HepG2 (cell line): Measurements from ENCODE around the gene SLC35B2. TPM values are rescaled to one million over a fixed set of nuclear protein-coding genes. Genes with fewer than 3 reads are reported as not detected.

Experiments
- ELF4 ChIP-seq: sonication (generic); formaldehyde crosslinking; IDR thresholded peaks from 2 replicates; pipeline ENCODE4 v1.5.0; 2020; ENCODE audit warnings: missing genetic modification reagents, mild to moderate bottlenecking, moderate library complexity, borderline replicate concordance
- GABPB1 ChIP-seq: IDR thresholded peaks from 2 replicates; pipeline ENCODE4 v1.6.1; 2016; ENCODE audit warnings: mild to moderate bottlenecking, missing genetic modification reagents, moderate library complexity, missing compliant biosample characterization
- IKZF1 ChIP-seq: fragments of 450-650 bp; IDR thresholded peaks from 2 replicates; pipeline ENCODE4 v1.7.1; 2016
- MED8 ChIP-seq: sonication (generic); formaldehyde crosslinking; IDR thresholded peaks from 2 replicates; pipeline ENCODE4 v1.8.1; 2023; ENCODE audit warnings: mild to moderate bottlenecking, missing genetic modification reagents; ENCODE audit not compliant: insufficient replicate concordance
- MTF1 ChIP-seq: sonication (generic); formaldehyde crosslinking; IDR thresholded peaks from 2 replicates; pipeline ENCODE4 v1.5.0; 2020; ENCODE audit warnings: missing genetic modification reagents
- NR2F1 ChIP-seq, 2 experiments: fragments of 450-650 bp in 1 of 2; formaldehyde crosslinking in 1 of 2; IDR thresholded peaks; 2 replicates each; pipeline versions ENCODE4 v1.5.0 to v1.6.1; 2016 to 2020; ENCODE audit warnings: mild to moderate bottlenecking in 1 of 2, missing compliant biosample characterization in 1 of 2, missing genetic modification reagents in 1 of 2, moderate library complexity in 1 of 2
- POLR2AphosphoS5 ChIP-seq: IDR thresholded peaks from 2 replicates; pipeline ENCODE4 v1.6.1; 2012; ENCODE audit warnings: low read depth, low read length
- REPIN1 ChIP-seq: sonication (generic); formaldehyde crosslinking; IDR thresholded peaks from 2 replicates; pipeline ENCODE4 v1.8.0; 2022; ENCODE audit warnings: missing genetic modification reagents, low read depth, mild to moderate bottlenecking, borderline replicate concordance
- SMAD9 ChIP-seq: sonication (generic); formaldehyde crosslinking; IDR thresholded peaks from 2 replicates; pipeline ENCODE4 v1.5.1; 2020; ENCODE audit warnings: mild to moderate bottlenecking, missing genetic modification reagents
- STAT5B ChIP-seq: sonication (generic); formaldehyde crosslinking; IDR thresholded peaks from 2 replicates; pipeline ENCODE4 v1.4.0; 2020; ENCODE audit warnings: missing genetic modification reagents
- TBX2 ChIP-seq: sonication (generic); formaldehyde crosslinking; IDR thresholded peaks from 2 replicates; pipeline ENCODE4 v1.5.0; 2020; ENCODE audit warnings: missing genetic modification reagents, mild to moderate bottlenecking, borderline replicate concordance
- TBX3 ChIP-seq: fragments of 450-650 bp; IDR thresholded peaks from 2 replicates; pipeline ENCODE4 v1.6.1; 2017; ENCODE audit warnings: antibody characterized with exemption, mild to moderate bottlenecking, inconsistent platforms, borderline replicate concordance
- THYN1 ChIP-seq: sonication (generic); formaldehyde crosslinking; IDR thresholded peaks from 2 replicates; pipeline ENCODE4 v1.8.1; 2023; ENCODE audit warnings: low read depth, mild to moderate bottlenecking, moderate library complexity, missing genetic modification reagents, borderline replicate concordance
- TMF1 ChIP-seq: sonication (generic); formaldehyde crosslinking; IDR thresholded peaks from 2 replicates; pipeline ENCODE4 v1.8.1; 2022; ENCODE audit warnings: low read depth, missing genetic modification reagents
- YEATS4 ChIP-seq: sonication (generic); formaldehyde crosslinking; IDR thresholded peaks from 2 replicates; pipeline ENCODE4 v1.4.0; 2020; ENCODE audit warnings: missing genetic modification reagents, borderline replicate concordance
- ZNF530 ChIP-seq: sonication (generic); formaldehyde crosslinking; IDR thresholded peaks from 2 replicates; pipeline ENCODE4 v1.5.0; 2020; ENCODE audit warnings: low read depth, mild to moderate bottlenecking, missing genetic modification reagents
- ZNF878 ChIP-seq: sonication (generic); formaldehyde crosslinking; IDR thresholded peaks from 2 replicates; pipeline ENCODE4 v1.8.1; 2023; ENCODE audit warnings: mild to moderate bottlenecking, missing genetic modification reagents, moderate library complexity
- polyA plus RNA-seq, 8 experiments: library from polyadenylated mRNA; depleted of rRNA in 3 of 8; stranded (reverse) in 7 of 8; unstranded in 1 of 8; fragments of >200 nt; fragmentation: Illumina TruSeq in 4 of 8; extraction: Trizol in 4 of 8; gene quantifications; 2 replicates each; pipeline versions ENCODE4 v1.2.1 to v1.2.3, GENCODE V29; 2011 to 2016; ENCODE audit warnings: low read depth in 4 of 8, missing spikeins in 1 of 8, mixed read lengths in 1 of 8; ENCODE audit not compliant: insufficient read depth in 1 of 8
- total RNA-seq, 5 experiments: library from RNA; depleted of rRNA; stranded (reverse); fragments of >200 nt; fragmentation: Illumina TruSeq; extraction: Trizol; gene quantifications; 2 replicates each; pipeline ENCODE4 v1.2.3, GENCODE V29; 2016; ENCODE audit warnings: low read depth in 1 of 5
- TF ChIP-seq, protein P1 (sequence below): sonication (generic); formaldehyde crosslinking; IDR thresholded peaks from 2 replicates; pipeline ENCODE4 v1.9.0; 2021; ENCODE audit warnings: missing genetic modification reagents, borderline replicate concordance
- TF ChIP-seq, protein P2 (sequence below): IDR thresholded peaks from 2 replicates; pipeline ENCODE4 v1.6.1; 2012; ENCODE audit warnings: inconsistent platforms
- TF ChIP-seq, protein P3 (sequence below): IDR thresholded peaks from 2 replicates; pipeline ENCODE4 v1.6.1; 2012; ENCODE audit warnings: low read length, improper control_type of control experiment

The SLC35B2 gene
- total and polyA plus RNA-seq, 2 of the 13 experiments (the other 11 are each of a cell fraction or from before 2014, with no cell fraction given) = 61.1 to 148 TPM

DNA sequence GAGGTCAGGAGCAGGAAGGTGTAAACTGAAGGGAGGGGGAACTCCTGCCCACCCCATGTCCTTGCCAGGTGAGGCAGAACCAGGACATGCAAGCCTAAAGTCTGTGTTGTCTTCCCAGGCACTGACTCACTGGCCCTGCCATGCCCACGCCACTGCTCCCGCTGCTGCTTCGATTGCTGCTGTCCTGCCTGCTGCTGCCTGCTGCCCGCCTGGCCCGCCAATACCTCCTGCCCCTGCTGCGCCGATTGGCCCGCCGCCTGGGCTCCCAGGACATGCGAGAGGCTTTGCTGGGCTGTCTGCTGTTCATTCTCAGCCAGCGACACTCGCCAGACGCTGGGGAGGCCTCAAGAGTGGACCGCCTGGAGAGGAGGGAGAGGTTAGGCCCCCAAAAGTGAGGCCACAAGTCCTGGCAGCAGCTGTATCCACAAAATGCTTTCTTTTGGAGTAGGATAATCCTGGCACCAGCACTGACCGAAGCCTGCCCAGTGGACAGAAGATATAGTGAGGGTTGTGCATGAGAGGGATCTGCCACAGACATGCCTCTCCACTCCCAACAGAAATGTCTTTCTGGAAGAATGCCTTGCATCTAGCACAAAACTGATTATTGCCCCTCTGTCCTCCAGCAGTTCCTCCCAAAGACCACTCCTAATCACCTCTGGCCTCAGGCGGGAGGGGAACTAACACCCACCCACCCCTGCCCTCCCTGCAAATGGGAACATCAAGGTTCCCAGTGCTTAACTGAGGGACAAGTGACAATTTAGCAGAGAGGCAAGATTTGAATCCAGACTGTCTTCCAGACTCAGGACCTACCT lies 39.8 kb downstream of the SLC35B2 start (continued):
- TF ChIP-seq THYN1 (CRISPR knock-in tag) (no peak), MED8 (CRISPR knock-in tag) (no peak), TBX2 (CRISPR knock-in tag) (peak; percentile 71; the same call in 1 of the 2 replicates), POLR2AphosphoS5 (no peak), IKZF1 (no peak), ELF4 (no peak), NR2F1 (CRISPR knock-in tag; IDR thresholded peaks at IDR 0.05) (no peak), ZNF878 (CRISPR knock-in tag) (no peak), REPIN1 (CRISPR knock-in tag) (no peak), SMAD9 (CRISPR knock-in tag) (no peak), ZNF530 (CRISPR knock-in tag) (no peak), MTF1 (no peak), GABPB1 (CRISPR knock-in tag) (peak; percentile 50; the same call in 1 of the 2 replicates), TBX3 (no peak), STAT5B (CRISPR knock-in tag) (no peak), TMF1 (CRISPR knock-in tag) (no peak), YEATS4 (no peak)
- TF ChIP-seq, protein P1, sequence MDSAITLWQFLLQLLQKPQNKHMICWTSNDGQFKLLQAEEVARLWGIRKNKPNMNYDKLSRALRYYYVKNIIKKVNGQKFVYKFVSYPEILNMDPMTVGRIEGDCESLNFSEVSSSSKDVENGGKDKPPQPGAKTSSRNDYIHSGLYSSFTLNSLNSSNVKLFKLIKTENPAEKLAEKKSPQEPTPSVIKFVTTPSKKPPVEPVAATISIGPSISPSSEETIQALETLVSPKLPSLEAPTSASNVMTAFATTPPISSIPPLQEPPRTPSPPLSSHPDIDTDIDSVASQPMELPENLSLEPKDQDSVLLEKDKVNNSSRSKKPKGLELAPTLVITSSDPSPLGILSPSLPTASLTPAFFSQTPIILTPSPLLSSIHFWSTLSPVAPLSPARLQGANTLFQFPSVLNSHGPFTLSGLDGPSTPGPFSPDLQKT (CRISPR knock-in tag) = no peak
- TF ChIP-seq, protein P2, sequence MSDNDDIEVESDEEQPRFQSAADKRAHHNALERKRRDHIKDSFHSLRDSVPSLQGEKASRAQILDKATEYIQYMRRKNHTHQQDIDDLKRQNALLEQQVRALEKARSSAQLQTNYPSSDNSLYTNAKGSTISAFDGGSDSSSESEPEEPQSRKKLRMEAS = peak; percentile 96
- TF ChIP-seq, protein P3, sequence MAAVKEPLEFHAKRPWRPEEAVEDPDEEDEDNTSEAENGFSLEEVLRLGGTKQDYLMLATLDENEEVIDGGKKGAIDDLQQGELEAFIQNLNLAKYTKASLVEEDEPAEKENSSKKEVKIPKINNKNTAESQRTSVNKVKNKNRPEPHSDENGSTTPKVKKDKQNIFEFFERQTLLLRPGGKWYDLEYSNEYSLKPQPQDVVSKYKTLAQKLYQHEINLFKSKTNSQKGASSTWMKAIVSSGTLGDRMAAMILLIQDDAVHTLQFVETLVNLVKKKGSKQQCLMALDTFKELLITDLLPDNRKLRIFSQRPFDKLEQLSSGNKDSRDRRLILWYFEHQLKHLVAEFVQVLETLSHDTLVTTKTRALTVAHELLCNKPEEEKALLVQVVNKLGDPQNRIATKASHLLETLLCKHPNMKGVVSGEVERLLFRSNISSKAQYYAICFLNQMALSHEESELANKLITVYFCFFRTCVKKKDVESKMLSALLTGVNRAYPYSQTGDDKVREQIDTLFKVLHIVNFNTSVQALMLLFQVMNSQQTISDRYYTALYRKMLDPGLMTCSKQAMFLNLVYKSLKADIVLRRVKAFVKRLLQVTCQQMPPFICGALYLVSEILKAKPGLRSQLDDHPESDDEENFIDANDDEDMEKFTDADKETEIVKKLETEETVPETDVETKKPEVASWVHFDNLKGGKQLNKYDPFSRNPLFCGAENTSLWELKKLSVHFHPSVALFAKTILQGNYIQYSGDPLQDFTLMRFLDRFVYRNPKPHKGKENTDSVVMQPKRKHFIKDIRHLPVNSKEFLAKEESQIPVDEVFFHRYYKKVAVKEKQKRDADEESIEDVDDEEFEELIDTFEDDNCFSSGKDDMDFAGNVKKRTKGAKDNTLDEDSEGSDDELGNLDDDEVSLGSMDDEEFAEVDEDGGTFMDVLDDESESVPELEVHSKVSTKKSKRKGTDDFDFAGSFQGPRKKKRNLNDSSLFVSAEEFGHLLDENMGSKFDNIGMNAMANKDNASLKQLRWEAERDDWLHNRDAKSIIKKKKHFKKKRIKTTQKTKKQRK = no peak
